Upper lobe of left lung (tissue), 4 donors: ENCODE results near the gene SPCS1.

ENCODE experiments used
- POLR2A ChIP-seq, 4 donors: fragments of 450-650 bp; IDR thresholded peaks; one replicate each; pipeline ENCODE4 v1.5.1; 2016 to 2017; ENCODE audit warnings: antibody characterized with exemption in 4 of 4, mild to moderate bottlenecking in 2 of 4
- POLR2AphosphoS5 ChIP-seq, 2 donors: sonication (generic); formaldehyde crosslinking; IDR thresholded peaks; one replicate each; pipeline ENCODE4 v1.5.1; 2017; ENCODE audit warnings: antibody characterized with exemption in 2 of 2
- TF ChIP-seq, protein P1 (sequence below), 6 experiments: fragments of 450-650 bp in 4 of 6; fragments of 200-600 bp in 2 of 6; sonication (generic) in 2 of 6; IDR thresholded peaks; one replicate each; pipeline ENCODE4 v1.5.1; 2016 to 2019; ENCODE audit warnings: antibody characterized with exemption in 6 of 6

DNA sequence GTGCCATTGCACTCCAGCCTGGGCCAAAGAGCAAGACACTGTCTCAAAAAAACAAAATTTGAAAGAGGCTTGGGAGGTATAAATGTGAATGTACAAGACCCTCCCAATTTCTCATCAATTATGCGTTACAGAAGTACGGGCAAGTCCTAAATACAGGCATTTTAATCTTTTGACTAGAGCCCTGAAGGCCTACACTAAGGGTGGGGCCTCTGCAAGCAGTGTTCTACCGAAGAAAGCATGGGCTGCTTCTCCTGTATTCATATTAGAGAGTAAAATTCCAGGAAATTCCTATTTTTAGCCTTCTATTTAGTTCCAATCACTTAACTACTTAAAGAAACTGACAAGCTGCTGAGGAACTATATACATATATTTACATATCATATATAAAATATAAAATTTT is 45.9 kb upstream of the SPCS1 start:
- TF ChIP-seq, protein P1, sequence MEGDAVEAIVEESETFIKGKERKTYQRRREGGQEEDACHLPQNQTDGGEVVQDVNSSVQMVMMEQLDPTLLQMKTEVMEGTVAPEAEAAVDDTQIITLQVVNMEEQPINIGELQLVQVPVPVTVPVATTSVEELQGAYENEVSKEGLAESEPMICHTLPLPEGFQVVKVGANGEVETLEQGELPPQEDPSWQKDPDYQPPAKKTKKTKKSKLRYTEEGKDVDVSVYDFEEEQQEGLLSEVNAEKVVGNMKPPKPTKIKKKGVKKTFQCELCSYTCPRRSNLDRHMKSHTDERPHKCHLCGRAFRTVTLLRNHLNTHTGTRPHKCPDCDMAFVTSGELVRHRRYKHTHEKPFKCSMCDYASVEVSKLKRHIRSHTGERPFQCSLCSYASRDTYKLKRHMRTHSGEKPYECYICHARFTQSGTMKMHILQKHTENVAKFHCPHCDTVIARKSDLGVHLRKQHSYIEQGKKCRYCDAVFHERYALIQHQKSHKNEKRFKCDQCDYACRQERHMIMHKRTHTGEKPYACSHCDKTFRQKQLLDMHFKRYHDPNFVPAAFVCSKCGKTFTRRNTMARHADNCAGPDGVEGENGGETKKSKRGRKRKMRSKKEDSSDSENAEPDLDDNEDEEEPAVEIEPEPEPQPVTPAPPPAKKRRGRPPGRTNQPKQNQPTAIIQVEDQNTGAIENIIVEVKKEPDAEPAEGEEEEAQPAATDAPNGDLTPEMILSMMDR (IDR thresholded peaks at IDR 0.05): no peak
- TF ChIP-seq POLR2AphosphoS5 (IDR thresholded peaks at IDR 0.05) (no peak), POLR2A (IDR thresholded peaks at IDR 0.05) (no peak)
